ENCODE data around the gene LRRC74A.
"Not testable (repeated sequence)": the region's sequence is repeated elsewhere in the genome, so short reads cannot be mapped to it uniquely, and the experiment has no call there.

DNA sequence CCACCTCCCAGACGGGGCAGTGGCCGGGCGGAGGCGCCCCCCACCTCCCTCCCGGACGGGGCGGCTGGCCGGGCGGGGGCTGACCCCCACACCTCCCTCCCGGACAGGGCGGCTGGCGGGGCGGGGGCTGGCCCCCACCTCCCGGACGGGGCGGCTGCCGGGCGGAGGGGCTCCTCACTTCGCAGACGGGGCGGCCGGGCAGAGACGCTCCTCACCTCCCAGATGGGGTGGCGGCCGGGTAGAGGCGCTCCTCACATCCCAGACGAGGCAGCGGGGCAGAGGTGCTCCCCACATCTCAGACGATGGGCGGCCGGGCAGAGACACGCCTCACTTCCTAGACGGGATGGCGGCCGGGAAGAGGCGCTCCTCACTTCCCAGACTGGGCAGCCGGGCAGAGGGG is 71.8 kb downstream of the LRRC74A start:
- TF ChIP-seq, protein P1, sequence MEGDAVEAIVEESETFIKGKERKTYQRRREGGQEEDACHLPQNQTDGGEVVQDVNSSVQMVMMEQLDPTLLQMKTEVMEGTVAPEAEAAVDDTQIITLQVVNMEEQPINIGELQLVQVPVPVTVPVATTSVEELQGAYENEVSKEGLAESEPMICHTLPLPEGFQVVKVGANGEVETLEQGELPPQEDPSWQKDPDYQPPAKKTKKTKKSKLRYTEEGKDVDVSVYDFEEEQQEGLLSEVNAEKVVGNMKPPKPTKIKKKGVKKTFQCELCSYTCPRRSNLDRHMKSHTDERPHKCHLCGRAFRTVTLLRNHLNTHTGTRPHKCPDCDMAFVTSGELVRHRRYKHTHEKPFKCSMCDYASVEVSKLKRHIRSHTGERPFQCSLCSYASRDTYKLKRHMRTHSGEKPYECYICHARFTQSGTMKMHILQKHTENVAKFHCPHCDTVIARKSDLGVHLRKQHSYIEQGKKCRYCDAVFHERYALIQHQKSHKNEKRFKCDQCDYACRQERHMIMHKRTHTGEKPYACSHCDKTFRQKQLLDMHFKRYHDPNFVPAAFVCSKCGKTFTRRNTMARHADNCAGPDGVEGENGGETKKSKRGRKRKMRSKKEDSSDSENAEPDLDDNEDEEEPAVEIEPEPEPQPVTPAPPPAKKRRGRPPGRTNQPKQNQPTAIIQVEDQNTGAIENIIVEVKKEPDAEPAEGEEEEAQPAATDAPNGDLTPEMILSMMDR (conservative IDR thresholded peaks at IDR 0.05; ENCODE audit: low read length) = not testable (repeated sequence)
- not testable (repeated sequence) for TF ChIP-seq EZH2phosphoT487 (IDR thresholded peaks at IDR 0.05; ENCODE audit: borderline replicate concordance)

Measured in Loucy (cell line).